ENCODE data around the gene PDZK1IP1.

DNA sequence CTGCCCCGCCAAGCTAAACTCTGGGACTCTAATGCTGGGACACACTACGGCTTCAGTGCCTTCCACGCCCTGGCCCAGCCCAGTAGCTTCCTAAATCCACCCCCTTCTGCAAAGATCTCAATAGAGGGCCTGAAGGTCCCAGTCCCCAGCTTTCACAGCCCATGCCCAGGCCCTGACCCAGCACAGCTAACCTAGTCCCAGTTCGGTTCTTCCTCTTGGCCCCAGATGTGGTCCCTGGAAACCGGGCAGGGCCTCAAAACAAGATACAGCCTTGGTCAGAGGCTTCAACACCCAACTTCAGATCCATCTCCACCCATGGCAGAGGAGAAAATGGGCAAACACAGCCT lies 646 bp upstream of the PDZK1IP1 start:
- no peak for TF ChIP-seq ARID3A (IDR thresholded peaks at IDR 0.05; ENCODE audit: low read depth, low read length)
- no peak for TF ChIP-seq EZH2 (conservative IDR thresholded peaks at IDR 0.05; ENCODE audit: low read depth, low read length)
- TF ChIP-seq ZNF7 (CRISPR knock-in tag; IDR thresholded peaks at IDR 0.05), result no peak
- no peak for TF ChIP-seq MATR3 (CRISPR knock-in tag; IDR thresholded peaks at IDR 0.05)
- TF ChIP-seq ZNF335 (CRISPR knock-in tag; IDR thresholded peaks at IDR 0.05), result no peak

Data from HepG2 (cell line).